HCT116 (cell line): Measurements from ENCODE around the gene PDP2.

ENCODE experiments used
- ATF3 ChIP-seq: IDR thresholded peaks from 2 replicates; pipeline ENCODE4 v1.6.1; 2012
- CBX3 ChIP-seq: IDR thresholded peaks from 2 replicates; pipeline ENCODE4 v1.6.1; 2012; ENCODE audit warnings: low read depth
- CEBPB ChIP-seq: IDR thresholded peaks from 2 replicates; pipeline ENCODE4 v1.6.1; 2012; ENCODE audit warnings: low read depth
- CTCF ChIP-seq, 3 experiments: fragments of 200-600 bp in 1 of 3; sonication (generic) in 1 of 3; IDR thresholded peaks in 2 of 3; conservative IDR thresholded peaks in 1 of 3; 2 replicates each; pipeline ENCODE4 v1.5.1; 2012 to 2017; ENCODE audit warnings: low read depth in 2 of 3, low read length in 2 of 3, antibody characterized with exemption in 1 of 3, borderline replicate concordance in 1 of 3, control low read depth in 1 of 3, mild to moderate bottlenecking in 1 of 3, mixed read lengths in 1 of 3, mixed run types in 1 of 3, moderate library complexity in 1 of 3; ENCODE audit not compliant: insufficient read depth in 1 of 3
- EZH2 ChIP-seq: fragments of 200-600 bp; sonication (generic); IDR thresholded peaks from 2 replicates; pipeline ENCODE4 v1.6.1; 2017; ENCODE audit warnings: antibody characterized with exemption, mixed run types
- JUND ChIP-seq: IDR thresholded peaks from 2 replicates; pipeline ENCODE4 v1.6.1; 2012
- POLR2A ChIP-seq: IDR thresholded peaks from 2 replicates; pipeline ENCODE4 v1.7.0; 2011; ENCODE audit warnings: borderline replicate concordance; ENCODE audit not compliant: insufficient read depth, insufficient read length; ENCODE audit errors: extremely low read depth
- REST ChIP-seq: IDR thresholded peaks from 2 replicates; pipeline ENCODE4 v1.6.1; 2012; ENCODE audit warnings: low read depth
- SRF ChIP-seq: IDR thresholded peaks from 2 replicates; pipeline ENCODE4 v1.6.1; 2012; ENCODE audit warnings: low read depth
- TCF7L2 ChIP-seq: IDR thresholded peaks from 2 replicates; pipeline ENCODE4 v1.7.0; 2011; ENCODE audit warnings: borderline replicate concordance, inconsistent platforms; ENCODE audit not compliant: insufficient read depth, insufficient read length; ENCODE audit errors: extremely low read depth
- YY1 ChIP-seq: IDR thresholded peaks from 2 replicates; pipeline ENCODE4 v1.6.1; 2011; ENCODE audit warnings: low read length, low read depth, moderate library complexity, mild to moderate bottlenecking; ENCODE audit not compliant: insufficient replicate concordance; ENCODE audit errors: extremely low read depth
- ZFX ChIP-seq: fragments of 450-650 bp; IDR thresholded peaks from 2 replicates; pipeline ENCODE4 v1.6.1; 2017

- no peak for TF ChIP-seq POLR2A
- TF ChIP-seq CTCF (IDR thresholded peaks at IDR 0.05 in 2 of 3, conservative IDR thresholded peaks at IDR 0.05 in 1 of 3; ENCODE audit: borderline replicate concordance in 1 of 3, insufficient read depth in 1 of 3, low read depth in 2 of 3, low read length in 2 of 3), result no peak
- TF ChIP-seq ATF3, result no peak
- TF ChIP-seq JUND, result no peak
- no peak for TF ChIP-seq ZFX
- TF ChIP-seq YY1, result no peak
- TF ChIP-seq CEBPB, result no peak
- TF ChIP-seq CBX3, result no peak
- TF ChIP-seq EZH2, result no peak
- no peak for TF ChIP-seq REST
- TF ChIP-seq TCF7L2, result no peak
- TF ChIP-seq SRF, result no peak
Measured at GRCh38 chr16:66911801-66912200, 31.5 kb downstream of the PDP2 start.
